HCT116 (cell line): ENCODE results near the gene PLEKHG5. TPM values are rescaled to one million over a fixed set of nuclear protein-coding genes. Genes with fewer than 3 reads are reported as not detected.

Experiments
- ATAC-seq: fragments of 200-7000 bp; cut with Tn5 transposase; 2 replicates; pipeline ENCODE4 v1.9.1; 2020; ENCODE audit warnings: mild to moderate bottlenecking, moderate library complexity
- BruUV-seq: library from RNA; stranded (reverse); fragments of 400-500 nt; replicated peaks from 2 replicates; lab custom pipeline; 2021; lab: Mats Ljungman, UMichigan
- CTCF ChIA-PET: fragments of 300-600 bp; sonication (Branson Sonifier 250); formaldehyde crosslinking; loops from one replicate; lab custom pipeline; 2021; ENCODE audit warnings: antibody characterized with exemption; lab: Charles Lee
- POLR2A ChIA-PET: fragments of 300-600, 350-600 bp; sonication (Branson Sonifier 250); formaldehyde crosslinking; loops from one replicate; lab custom pipeline; 2021; ENCODE audit warnings: antibody characterized with exemption; lab: Charles Lee
- RAD21 ChIA-PET, 2 experiments: fragments of 300-600 bp; sonication (Branson Sonifier 250); formaldehyde crosslinking; loops; one replicate each; lab custom pipeline; 2023; ENCODE audit warnings: low total read pairs in 2 of 2; ENCODE audit not compliant: uncharacterized antibody in 2 of 2, unreplicated experiment in 2 of 2, low non-redundant PET in 1 of 2; lab: Charles Lee
- DNase-seq: peaks from one replicate; pipeline ENCODE4 v3.0.0-alpha.2; 2010; ENCODE audit warnings: low read depth, low spot score
- H2AFZ ChIP-seq: fragments of 200-600 bp; shearing (Covaris generic), sonication (generic); 2 replicates; pipeline ENCODE4 v1.6.1; 2017; ENCODE audit warnings: low read depth, mixed run types, mixed read lengths, antibody characterized with exemption, low read length; ENCODE audit not compliant: poor library complexity, severe bottlenecking
- H3K27ac ChIP-seq: 2 replicates; pipeline ENCODE4 v1.5.1; 2012; ENCODE audit warnings: low read depth, low read length
- H3K27me3 ChIP-seq: fragments of 200-600 bp; sonication (generic); 2 replicates; pipeline ENCODE4 v1.6.1; 2016; ENCODE audit warnings: mixed run types, low read length, mixed read lengths; ENCODE audit not compliant: insufficient read depth
- H3K36me3 ChIP-seq, 2 experiments: fragments of 200-500 bp in 1 of 2; fragments of 200-600 bp in 1 of 2; sonication (Bioruptor generic) in 1 of 2; sonication (generic) in 1 of 2; 2 replicates each; pipeline versions ENCODE4 v1.5.1 to v1.6.1; 2014 to 2016; ENCODE audit warnings: low read length in 2 of 2, inconsistent platforms in 1 of 2, mixed read lengths in 1 of 2, mixed run types in 1 of 2; ENCODE audit not compliant: insufficient read depth in 2 of 2, control insufficient read depth in 1 of 2
- H3K4me1 ChIP-seq, 2 experiments: fragments of 200-600 bp in 1 of 2; sonication (generic) in 1 of 2; 2 replicates each; pipeline versions ENCODE4 v1.5.1 to v1.6.1; 2012 to 2017; ENCODE audit warnings: low read length in 2 of 2, inconsistent platforms in 1 of 2, mild to moderate bottlenecking in 1 of 2, mixed read lengths in 1 of 2, mixed run types in 1 of 2, moderate library complexity in 1 of 2; ENCODE audit not compliant: insufficient read depth in 2 of 2, control insufficient read depth in 1 of 2
- H3K4me2 ChIP-seq: fragments of 200-600 bp; sonication (generic); 2 replicates; pipeline ENCODE4 v1.6.1; 2017; ENCODE audit warnings: mixed run types, low read length, mixed read lengths
- H3K4me3 ChIP-seq, 2 experiments: fragments of 200-600 bp in 1 of 2; sonication (generic) in 1 of 2; replicated peaks in 1 of 2; 2 replicates each; pipeline ENCODE4 v1.5.1; 2011 to 2016; ENCODE audit warnings: low read length in 2 of 2, control low read depth in 1 of 2, low read depth in 1 of 2, mild to moderate bottlenecking in 1 of 2, mixed read lengths in 1 of 2, mixed run types in 1 of 2
- H3K79me2 ChIP-seq: fragments of 200-600 bp; sonication (generic); 2 replicates; pipeline ENCODE4 v1.6.1; 2017; ENCODE audit warnings: mild to moderate bottlenecking, mixed run types, low read length, moderate library complexity, mixed read lengths; ENCODE audit not compliant: insufficient read depth
- H3K9ac ChIP-seq: fragments of 200-600 bp; sonication (generic); 2 replicates; pipeline ENCODE4 v1.6.1; 2016; ENCODE audit warnings: low read length, mixed read lengths
- H3K9me2 ChIP-seq: fragments of 200-600 bp; sonication (generic), shearing (Covaris generic); 2 replicates; pipeline ENCODE4 v1.6.1; 2017; ENCODE audit warnings: mixed run types, mild to moderate bottlenecking, moderate library complexity; ENCODE audit not compliant: insufficient read depth
- H3K9me3 ChIP-seq, 2 experiments: fragments of 200-500 bp in 1 of 2; fragments of 200-600 bp in 1 of 2; sonication (Bioruptor generic) in 1 of 2; sonication (generic) in 1 of 2; 2 replicates each; pipeline ENCODE4 v1.6.1; 2014 to 2017; ENCODE audit warnings: low read length in 2 of 2, mixed read lengths in 2 of 2, inconsistent platforms in 1 of 2, low read depth in 1 of 2, mild to moderate bottlenecking in 1 of 2, mixed run types in 1 of 2, moderate library complexity in 1 of 2; ENCODE audit not compliant: control insufficient read depth in 1 of 2, insufficient read depth in 1 of 2
- H4K20me1 ChIP-seq: fragments of 200-600 bp; sonication (generic), shearing (Covaris generic); 2 replicates; pipeline ENCODE4 v1.6.1; 2017; ENCODE audit warnings: mixed run types, mild to moderate bottlenecking, moderate library complexity; ENCODE audit not compliant: insufficient read depth
- CEBPB ChIP-seq: IDR thresholded peaks from 2 replicates; pipeline ENCODE4 v1.6.1; 2012; ENCODE audit warnings: low read depth
- EZH2 ChIP-seq: fragments of 200-600 bp; sonication (generic); IDR thresholded peaks from 2 replicates; pipeline ENCODE4 v1.6.1; 2017; ENCODE audit warnings: antibody characterized with exemption, mixed run types
- FOSL1 ChIP-seq: IDR thresholded peaks from 2 replicates; pipeline ENCODE4 v1.6.1; 2012; ENCODE audit warnings: low read depth
- POLR2AphosphoS5 ChIP-seq: IDR thresholded peaks from 2 replicates; pipeline ENCODE4 v1.6.1; 2011; ENCODE audit warnings: mild to moderate bottlenecking, low read depth, low read length, moderate library complexity
- RAD21 ChIP-seq: IDR thresholded peaks from 2 replicates; pipeline ENCODE4 v1.6.1; 2012; ENCODE audit warnings: low read depth, mild to moderate bottlenecking
- SIN3A ChIP-seq: IDR thresholded peaks from 2 replicates; pipeline ENCODE4 v1.6.1; 2012; ENCODE audit warnings: low read depth
- SP1 ChIP-seq: IDR thresholded peaks from 2 replicates; pipeline ENCODE4 v1.6.1; 2012; ENCODE audit warnings: low read depth
- SRF ChIP-seq: IDR thresholded peaks from 2 replicates; pipeline ENCODE4 v1.6.1; 2012; ENCODE audit warnings: low read depth
- ZFX ChIP-seq: fragments of 450-650 bp; IDR thresholded peaks from 2 replicates; pipeline ENCODE4 v1.6.1; 2017
- ZNF274 ChIP-seq: fragments of 200-500 bp; sonication (Bioruptor generic); IDR thresholded peaks from 2 replicates; pipeline ENCODE4 v1.6.1; 2014; ENCODE audit warnings: mild to moderate bottlenecking, low read depth, low read length, inconsistent platforms
- intact Hi-C: fragments of 100-400 bp; cut with micrococcal nuclease; formaldehyde crosslinking; loops from 2 replicates; pipeline ENCODE4 v1.10.0; 2022
- total RNA-seq: library from RNA; stranded (reverse); gene quantifications from one replicate; pipeline ENCODE4 v1.2.1, GENCODE V29; 2021; ENCODE audit not compliant: unreplicated experiment
- TF ChIP-seq, protein P1 (sequence below): IDR thresholded peaks from 2 replicates; pipeline ENCODE4 v1.6.1; 2012
- TF ChIP-seq, protein P2 (sequence below): IDR thresholded peaks from 2 replicates; pipeline ENCODE4 v1.6.1; 2012; ENCODE audit warnings: low read depth
- TF ChIP-seq, protein P3 (sequence below): IDR thresholded peaks from 2 replicates; pipeline ENCODE4 v1.6.1; 2011; ENCODE audit warnings: mild to moderate bottlenecking, low read length, moderate library complexity; ENCODE audit not compliant: insufficient replicate concordance; ENCODE audit errors: extremely low read depth

The PLEKHG5 gene
- total RNA-seq, 1 experiment from 2014 or later: 33.0 TPM

DNA sequence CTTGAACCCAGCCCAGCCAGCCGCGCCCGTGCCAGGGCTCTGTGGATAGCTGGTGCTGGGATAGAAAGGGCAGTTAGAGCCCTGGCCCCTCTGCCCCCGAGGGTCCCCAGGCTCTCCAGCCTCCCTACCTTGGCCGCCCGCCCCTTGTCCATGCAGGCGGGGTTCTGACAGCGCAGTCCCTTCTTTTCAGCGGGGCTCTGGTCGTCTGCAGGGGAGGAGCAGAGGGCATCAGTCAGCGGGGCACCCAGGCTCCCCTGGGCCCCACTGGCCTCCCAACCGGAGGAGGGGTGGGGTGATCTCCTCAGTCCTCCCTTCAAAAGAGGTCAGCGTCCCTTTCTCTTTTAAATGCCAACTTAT lies 4.9 kb upstream of the PLEKHG5 start:
- no peak for TF ChIP-seq ZNF274
- no peak for TF ChIP-seq EZH2
- H3K27ac ChIP-seq: peak overlapping the region; percentile 44; the same call in 1 of the 2 replicates
- no peaks in the 10 kb centered on the region for H3K79me2 ChIP-seq
- intact Hi-C loops: no loop called here
- H3K27me3 ChIP-seq: no peaks in the 10 kb centered on the region
- peak overlapping the region; percentile 56 to 64 for H3K4me3 ChIP-seq
- no TSS peak for BruUV-seq
- H3K9me2 ChIP-seq: no peaks in the 10 kb centered on the region
- H3K36me3 ChIP-seq: no peaks in the 10 kb centered on the region
- ATAC-seq (no peak), DNase-seq (no peak)
- H3K9ac ChIP-seq: peak overlapping the region; percentile 61
- ChIA-PET RAD21 (no interaction called here), POLR2A (no interaction called here), CTCF (no interaction called here)
- peaks cover 26 to 57% of the 10 kb centered on the region in 2 experiments for H3K4me1 ChIP-seq
- H3K4me2 ChIP-seq: peak overlapping the region; percentile 91
- H3K9me3 ChIP-seq: no peaks in the 10 kb centered on the region
- H2AFZ ChIP-seq: no peak overlapping the region
- no peaks in the 10 kb centered on the region for H4K20me1 ChIP-seq

DNA sequence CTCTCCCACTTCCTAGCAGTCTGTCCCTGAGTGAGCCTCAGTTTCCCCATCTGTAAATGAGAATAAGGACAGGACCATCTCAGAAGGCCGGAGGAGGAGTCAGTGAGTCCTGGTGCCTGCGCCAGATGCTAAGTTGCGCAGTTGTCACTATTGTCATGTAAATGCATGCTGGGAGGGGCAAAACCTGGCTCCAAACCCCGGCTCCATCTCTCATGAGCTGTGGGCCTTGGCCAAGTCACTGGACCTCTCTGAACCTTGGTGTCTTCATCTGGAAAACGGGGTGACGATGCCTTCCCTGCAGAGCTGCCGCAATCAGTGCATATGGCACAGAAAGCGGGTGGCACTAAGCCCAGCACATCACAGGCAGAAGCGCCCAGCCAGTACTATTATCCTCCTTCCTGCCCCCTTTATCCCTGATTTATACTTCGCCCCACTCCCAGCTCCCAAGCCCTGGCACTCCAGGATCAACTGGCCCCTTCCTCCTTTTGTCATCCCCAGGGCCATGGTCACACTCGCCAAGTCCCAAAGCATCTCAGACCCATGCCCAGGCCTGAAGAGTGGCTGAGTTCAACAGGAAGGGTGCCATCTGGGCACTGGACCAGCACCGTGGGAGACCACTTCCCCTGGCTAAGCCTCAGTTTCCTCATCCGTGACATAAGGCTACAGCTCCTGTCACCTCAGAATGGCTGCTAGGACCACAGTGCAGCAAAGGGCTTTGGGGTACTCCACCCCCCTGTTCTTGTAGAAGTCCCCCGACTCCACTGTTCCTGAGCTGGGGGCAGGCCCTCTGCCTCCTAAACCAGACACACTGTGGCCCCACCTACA lies 4.3 kb upstream of the PLEKHG5 start:
- TF ChIP-seq, protein P1, sequence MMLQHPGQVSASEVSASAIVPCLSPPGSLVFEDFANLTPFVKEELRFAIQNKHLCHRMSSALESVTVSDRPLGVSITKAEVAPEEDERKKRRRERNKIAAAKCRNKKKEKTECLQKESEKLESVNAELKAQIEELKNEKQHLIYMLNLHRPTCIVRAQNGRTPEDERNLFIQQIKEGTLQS: no peak
- no peak for TF ChIP-seq SIN3A
- TF ChIP-seq POLR2AphosphoS5: no peak
- no peak for TF ChIP-seq RAD21
- no peak for TF ChIP-seq SP1
- TF ChIP-seq, protein P2, sequence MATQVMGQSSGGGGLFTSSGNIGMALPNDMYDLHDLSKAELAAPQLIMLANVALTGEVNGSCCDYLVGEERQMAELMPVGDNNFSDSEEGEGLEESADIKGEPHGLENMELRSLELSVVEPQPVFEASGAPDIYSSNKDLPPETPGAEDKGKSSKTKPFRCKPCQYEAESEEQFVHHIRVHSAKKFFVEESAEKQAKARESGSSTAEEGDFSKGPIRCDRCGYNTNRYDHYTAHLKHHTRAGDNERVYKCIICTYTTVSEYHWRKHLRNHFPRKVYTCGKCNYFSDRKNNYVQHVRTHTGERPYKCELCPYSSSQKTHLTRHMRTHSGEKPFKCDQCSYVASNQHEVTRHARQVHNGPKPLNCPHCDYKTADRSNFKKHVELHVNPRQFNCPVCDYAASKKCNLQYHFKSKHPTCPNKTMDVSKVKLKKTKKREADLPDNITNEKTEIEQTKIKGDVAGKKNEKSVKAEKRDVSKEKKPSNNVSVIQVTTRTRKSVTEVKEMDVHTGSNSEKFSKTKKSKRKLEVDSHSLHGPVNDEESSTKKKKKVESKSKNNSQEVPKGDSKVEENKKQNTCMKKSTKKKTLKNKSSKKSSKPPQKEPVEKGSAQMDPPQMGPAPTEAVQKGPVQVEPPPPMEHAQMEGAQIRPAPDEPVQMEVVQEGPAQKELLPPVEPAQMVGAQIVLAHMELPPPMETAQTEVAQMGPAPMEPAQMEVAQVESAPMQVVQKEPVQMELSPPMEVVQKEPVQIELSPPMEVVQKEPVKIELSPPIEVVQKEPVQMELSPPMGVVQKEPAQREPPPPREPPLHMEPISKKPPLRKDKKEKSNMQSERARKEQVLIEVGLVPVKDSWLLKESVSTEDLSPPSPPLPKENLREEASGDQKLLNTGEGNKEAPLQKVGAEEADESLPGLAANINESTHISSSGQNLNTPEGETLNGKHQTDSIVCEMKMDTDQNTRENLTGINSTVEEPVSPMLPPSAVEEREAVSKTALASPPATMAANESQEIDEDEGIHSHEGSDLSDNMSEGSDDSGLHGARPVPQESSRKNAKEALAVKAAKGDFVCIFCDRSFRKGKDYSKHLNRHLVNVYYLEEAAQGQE: no peak
- TF ChIP-seq ZFX: no peak
- TF ChIP-seq, protein P3, sequence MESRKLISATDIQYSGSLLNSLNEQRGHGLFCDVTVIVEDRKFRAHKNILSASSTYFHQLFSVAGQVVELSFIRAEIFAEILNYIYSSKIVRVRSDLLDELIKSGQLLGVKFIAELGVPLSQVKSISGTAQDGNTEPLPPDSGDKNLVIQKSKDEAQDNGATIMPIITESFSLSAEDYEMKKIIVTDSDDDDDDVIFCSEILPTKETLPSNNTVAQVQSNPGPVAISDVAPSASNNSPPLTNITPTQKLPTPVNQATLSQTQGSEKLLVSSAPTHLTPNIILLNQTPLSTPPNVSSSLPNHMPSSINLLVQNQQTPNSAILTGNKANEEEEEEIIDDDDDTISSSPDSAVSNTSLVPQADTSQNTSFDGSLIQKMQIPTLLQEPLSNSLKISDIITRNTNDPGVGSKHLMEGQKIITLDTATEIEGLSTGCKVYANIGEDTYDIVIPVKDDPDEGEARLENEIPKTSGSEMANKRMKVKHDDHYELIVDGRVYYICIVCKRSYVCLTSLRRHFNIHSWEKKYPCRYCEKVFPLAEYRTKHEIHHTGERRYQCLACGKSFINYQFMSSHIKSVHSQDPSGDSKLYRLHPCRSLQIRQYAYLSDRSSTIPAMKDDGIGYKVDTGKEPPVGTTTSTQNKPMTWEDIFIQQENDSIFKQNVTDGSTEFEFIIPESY: no peak
- no peak for TF ChIP-seq CEBPB
- no peak for TF ChIP-seq SRF
- no peak for TF ChIP-seq EZH2
- no peak for TF ChIP-seq FOSL1
- TF ChIP-seq, all 23 proteins: peak for 0
- BruUV-seq: no TSS peak
- Histone ChIP-seq H3K9me2 (no peaks in the 10 kb centered on the region), H3K27ac (no peak overlapping the region), H2AFZ (no peak overlapping the region), H3K9ac (peak overlapping the region; percentile 61; the same call in 1 of the 2 replicates), H3K4me3 (peak overlapping the region; percentile 56 to 64), H4K20me1 (no peaks in the 10 kb centered on the region), H3K9me3 (no peaks in the 10 kb centered on the region), H3K27me3 (no peaks in the 10 kb centered on the region), H3K4me2 (peak overlapping the region; percentile 91), H3K4me1 (peaks cover 26 to 60% of the 10 kb centered on the region in 2 experiments), H3K79me2 (no peaks in the 10 kb centered on the region), H3K36me3 (no peaks in the 10 kb centered on the region)
- ATAC-seq (no peak), DNase-seq (no peak)
- ChIA-PET POLR2A (no interaction called here), RAD21 (no interaction called here), CTCF (no interaction called here)
- intact Hi-C loops: no loop called here
